GM18498 (cell line): ENCODE measurements around the gene CALU.

ENCODE experiments used
- ATAC-seq: cut with Tn5 transposase; IDR thresholded peaks from one replicate; pipeline ENCODE4 v1.9.1; 2021; ENCODE audit warnings: mild to moderate bottlenecking, moderate library complexity; ENCODE audit not compliant: unreplicated experiment

Gene CALU

GRCh38 chr7:128739048-128739962 is at the start of gene CALU:
TSS of gene CALU (plus strand) at chr7:128739359. CDS start at chr7:128748584, 9,225 bp downstream.
- ATAC-seq: peak; percentile 98

GRCh38 chr7:128691227-128691626 is 47.9 kb upstream of the CALU start:
- no peak for ATAC-seq

GRCh38 chr7:128692623-128693270 is 46.4 kb upstream of the CALU start:
- ATAC-seq: no peak

- no peak for ATAC-seq
Observed at GRCh38 chr7:128693373-128694015, 45.7 kb upstream of the CALU start.

GRCh38 chr7:128694738-128695137 is 44.4 kb upstream of the CALU start:
- no peak for ATAC-seq

GRCh38 chr7:128697302-128697905 is 41.8 kb upstream of the CALU start:
- ATAC-seq: no peak

- ATAC-seq: no peak
Observed at GRCh38 chr7:128699196-128699712, 39.9 kb upstream of the CALU start.

- ATAC-seq: no peak
Observed at GRCh38 chr7:128699895-128700294, 39.3 kb upstream of the CALU start.

- ATAC-seq: no peak
Observed at GRCh38 chr7:128701062-128701785, 37.9 kb upstream of the CALU start.

GRCh38 chr7:128703609-128704241 is 35.4 kb upstream of the CALU start:
- ATAC-seq: no peak

GRCh38 chr7:128705891-128706333 is 33.2 kb upstream of the CALU start:
- no peak for ATAC-seq

- no peak for ATAC-seq
Observed at GRCh38 chr7:128707752-128708151, 31.4 kb upstream of the CALU start.

GRCh38 chr7:128708235-128708634 is 30.9 kb upstream of the CALU start:
- no peak for ATAC-seq

GRCh38 chr7:128708824-128709223 is 30.3 kb upstream of the CALU start:
- no peak for ATAC-seq

GRCh38 chr7:128710481-128710880 is 28.7 kb upstream of the CALU start:
- no peak for ATAC-seq

- ATAC-seq: no peak
Observed at GRCh38 chr7:128713794-128714193, 25.4 kb upstream of the CALU start.

- no peak for ATAC-seq
Observed at GRCh38 chr7:128714701-128715495, 24.3 kb upstream of the CALU start.

- no peak for ATAC-seq
Observed at GRCh38 chr7:128718967-128719642, 20.1 kb upstream of the CALU start.
